Measurements from ENCODE around the gene CCL5.

The CCL5 gene

GRCh38 chr17:35867574-35867973 lies 12.6 kb downstream of the CCL5 start:
- DNase-seq = no peak

- DNase-seq = no peak
Measured at GRCh38 chr17:35866341-35866950, 13.7 kb downstream of the CCL5 start.

- no peak for DNase-seq
Measured at GRCh38 chr17:35865412-35866340, 14.5 kb downstream of the CCL5 start.

- DNase-seq = no peak
Measured at GRCh38 chr17:35864853-35865252, 15.3 kb downstream of the CCL5 start.

GRCh38 chr17:35856603-35857002 lies 23.6 kb downstream of the CCL5 start:
- no peak for DNase-seq

- DNase-seq = no peak
Measured at GRCh38 chr17:35855965-35856364, 24.2 kb downstream of the CCL5 start.

GRCh38 chr17:35849469-35850348 lies 30.5 kb downstream of the CCL5 start:
- peak; percentile 81 for DNase-seq

GRCh38 chr17:35847633-35848373 lies 32.4 kb downstream of the CCL5 start:
- DNase-seq = no peak

- no peak for DNase-seq
Measured at GRCh38 chr17:35847006-35847405, 33.2 kb downstream of the CCL5 start.

GRCh38 chr17:35846055-35846809 lies 33.9 kb downstream of the CCL5 start:
- no peak for DNase-seq

- DNase-seq = no peak
Measured at GRCh38 chr17:35844547-35844946, 35.6 kb downstream of the CCL5 start.

GRCh38 chr17:35843698-35844097 lies 36.5 kb downstream of the CCL5 start:
- DNase-seq = no peak

GRCh38 chr17:35842239-35842638 lies 37.9 kb downstream of the CCL5 start:
- DNase-seq = no peak

GRCh38 chr17:35841505-35841904 lies 38.7 kb downstream of the CCL5 start:
- no peak for DNase-seq

- no peak for DNase-seq
Measured at GRCh38 chr17:35841101-35841500, 39.1 kb downstream of the CCL5 start.

GRCh38 chr17:35825206-35825605 lies 55.0 kb downstream of the CCL5 start:
- DNase-seq = no peak

Measured in islet precursor cell (in vitro differentiated cells).